SKM-1 treated with dmso at 0.1 percent for 144 hours (cell line): ENCODE data around the gene APP.

Source experiments
- DNase-seq: peaks from one replicate; lab custom pipeline; 2025; ENCODE audit not compliant: unreplicated experiment; lab: John Stamatoyannopoulos, UW

APP gene

DNA sequence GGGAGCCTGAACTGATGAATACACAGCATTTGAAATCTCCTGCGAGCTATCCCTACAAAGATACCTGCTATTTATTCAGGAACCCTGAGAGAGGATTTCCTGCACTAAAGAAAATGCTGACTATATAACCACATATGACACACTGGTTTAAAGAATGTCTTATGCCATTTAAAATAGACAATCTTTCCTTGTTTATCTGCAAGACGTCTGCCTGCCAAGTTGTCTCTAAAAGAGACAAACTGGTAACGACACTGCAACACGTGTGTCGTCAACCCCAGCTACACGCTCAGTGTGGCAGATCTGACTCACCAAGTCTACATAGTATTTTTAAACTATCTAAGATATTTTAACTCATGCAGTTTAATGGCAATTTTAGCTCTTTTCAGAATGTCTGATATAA is 42.7 kb downstream of the APP start:
- no peak for DNase-seq

DNA sequence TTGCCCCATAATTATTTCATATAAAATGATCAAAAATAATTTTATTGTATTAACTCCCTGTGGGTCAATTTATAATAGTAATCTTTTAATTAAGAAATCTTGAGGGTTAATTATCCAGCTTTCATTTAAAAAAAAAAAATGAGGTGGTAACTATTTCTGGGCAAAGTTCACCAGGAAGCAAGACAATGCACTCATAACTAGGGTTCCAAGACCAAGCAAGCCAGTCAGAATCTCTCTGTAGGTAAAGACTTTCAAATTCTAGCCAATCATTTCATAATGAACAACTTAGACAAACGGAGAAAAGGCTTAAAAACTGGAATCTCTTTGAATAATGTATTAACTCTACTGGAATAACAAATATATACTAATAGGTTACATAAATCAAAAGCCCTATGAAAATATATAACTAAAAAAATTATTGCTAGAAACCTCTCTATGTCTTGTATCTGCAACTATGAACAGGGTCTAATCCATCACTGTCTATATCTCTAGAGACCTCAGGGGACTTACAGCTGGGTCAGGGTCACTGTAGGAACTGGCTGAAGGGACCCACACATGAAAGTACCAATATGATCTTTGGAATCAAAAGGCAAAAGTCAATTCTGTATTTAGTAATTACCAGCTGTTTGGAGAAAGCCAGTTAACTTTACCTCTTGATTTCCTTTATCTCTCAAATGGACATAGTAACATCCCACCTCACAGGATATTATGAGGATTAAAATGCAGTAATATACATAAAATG is 43.3 kb downstream of the APP start:
- no peak for DNase-seq

DNA sequence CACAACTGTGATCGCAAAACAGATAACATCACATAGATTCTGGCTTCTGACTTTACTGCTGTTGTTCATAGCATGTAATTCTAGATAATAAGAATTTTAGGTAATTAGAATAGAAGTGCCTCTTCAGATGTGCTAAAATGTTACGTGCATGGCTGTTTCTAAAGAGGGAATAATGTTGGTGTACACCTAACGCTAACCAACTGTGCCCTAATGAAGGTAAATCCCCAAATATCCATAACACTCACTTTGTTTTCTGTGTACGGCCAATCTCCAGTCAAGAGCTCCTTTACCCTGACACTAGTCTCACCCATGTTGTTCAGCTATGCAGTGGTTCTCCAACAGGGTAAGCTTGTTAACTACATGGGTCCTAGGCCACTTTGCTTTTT is 44.4 kb downstream of the APP start:
- no peak for DNase-seq

DNA sequence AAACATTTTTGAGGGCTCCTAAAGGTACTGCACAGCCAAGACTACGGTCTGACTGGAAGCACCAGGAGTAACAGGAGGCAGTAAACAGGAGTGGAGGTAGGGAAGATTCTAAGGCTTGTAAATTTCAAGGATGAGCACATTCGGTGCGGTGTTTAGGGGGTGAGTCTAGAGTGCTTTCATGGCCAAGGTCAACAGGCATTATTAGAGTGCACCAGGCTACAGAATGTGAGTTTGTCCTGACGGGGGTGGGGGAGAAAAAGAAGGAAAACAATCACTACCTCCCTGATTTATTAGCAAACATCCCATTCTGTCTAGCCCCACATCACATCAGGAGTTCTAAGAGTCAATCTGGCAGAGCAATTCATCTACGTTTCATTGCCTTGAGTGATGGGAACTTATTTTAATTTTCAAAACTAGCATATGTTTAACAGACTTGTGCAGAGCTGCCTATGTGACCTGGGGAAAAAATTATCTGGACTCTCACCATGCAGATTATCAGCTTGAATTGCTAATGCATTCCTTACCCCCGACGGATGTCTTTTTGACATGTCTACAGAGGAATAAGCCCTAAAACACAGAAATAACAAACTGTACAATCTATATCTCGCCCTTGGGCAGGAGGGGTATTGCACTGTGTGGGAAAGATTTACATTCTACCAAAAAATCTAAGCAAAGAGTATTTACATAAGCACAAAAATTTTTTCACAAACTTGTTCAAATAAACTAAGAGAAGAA is 45.0 kb downstream of the APP start:
- DNase-seq, result no peak

DNA sequence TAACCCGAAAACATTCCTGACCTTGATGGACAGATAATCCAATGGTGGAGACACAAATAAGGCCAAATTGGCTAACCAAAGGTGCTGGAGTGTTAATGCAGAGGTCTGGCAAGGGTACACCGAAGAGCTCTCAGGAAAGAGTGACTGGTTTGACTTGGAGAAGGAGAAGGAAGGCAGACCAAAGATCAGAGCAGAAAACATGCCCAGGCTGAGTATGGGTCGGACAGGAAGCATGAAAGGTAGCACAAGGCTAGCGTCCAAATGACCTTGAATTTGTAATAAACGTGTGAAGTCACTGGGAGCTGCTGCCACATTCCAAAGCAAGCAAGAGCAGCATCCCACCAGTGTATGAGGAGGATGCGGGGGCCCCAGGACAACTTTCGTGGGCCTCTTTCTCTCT is 45.7 kb downstream of the APP start:
- DNase-seq, result no peak

DNA sequence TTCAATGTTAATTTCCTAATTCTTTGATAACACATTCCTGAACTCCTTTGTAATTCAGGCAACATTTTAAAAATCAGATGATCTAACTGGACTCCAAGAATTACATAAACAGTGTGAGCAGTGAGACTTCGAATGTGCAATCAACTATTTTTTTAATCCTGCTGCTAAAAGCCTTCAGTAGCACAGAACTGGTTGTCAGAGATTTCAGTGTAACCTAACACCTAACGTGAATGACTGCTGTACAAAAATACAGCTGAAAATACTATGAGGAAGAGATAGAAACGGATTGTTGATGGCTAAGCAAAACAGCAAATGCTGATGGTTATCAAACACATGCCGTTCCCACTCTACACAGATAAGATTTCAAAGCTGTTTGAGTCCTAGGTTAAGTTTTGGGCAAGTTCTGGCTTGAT is 46.1 kb downstream of the APP start:
- no peak for DNase-seq

DNA sequence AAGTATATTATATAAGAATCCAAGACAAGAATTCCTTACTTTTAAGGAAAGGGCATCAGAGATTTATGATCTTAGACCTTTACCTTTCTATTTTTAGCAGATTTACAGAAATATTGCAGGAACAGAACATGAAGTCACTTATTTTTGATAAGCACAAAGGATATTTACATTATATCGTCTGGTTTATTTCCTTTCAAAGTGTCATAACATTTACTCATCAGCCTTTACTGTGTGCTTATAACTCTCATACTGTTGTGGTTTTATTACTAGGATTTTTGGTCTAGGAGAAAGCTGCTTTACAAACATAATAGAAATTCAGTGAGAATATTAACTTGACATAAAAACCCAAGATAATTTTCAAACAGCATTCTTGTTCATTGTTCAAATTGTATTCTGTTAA is 47.6 kb downstream of the APP start:
- no peak for DNase-seq

DNA sequence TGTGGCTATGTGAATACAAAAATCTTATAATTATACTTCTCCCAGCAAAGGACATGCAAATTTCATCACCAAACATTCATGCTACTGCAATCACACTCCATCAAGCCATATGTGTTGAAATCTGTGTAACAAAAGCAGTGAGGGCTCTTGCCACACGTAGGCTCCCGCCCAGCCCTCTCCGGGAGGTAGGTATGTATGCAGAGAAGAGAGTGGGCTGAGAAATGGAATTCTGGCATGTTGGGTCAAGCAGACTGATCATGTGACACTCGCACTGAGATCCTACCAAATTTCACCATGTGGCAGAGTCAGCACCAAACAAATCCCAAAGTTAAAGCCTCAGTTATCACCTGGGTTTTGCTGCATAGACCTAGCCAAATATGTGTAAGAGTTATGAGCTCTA is 49.7 kb downstream of the APP start:
- no peak for DNase-seq

DNA sequence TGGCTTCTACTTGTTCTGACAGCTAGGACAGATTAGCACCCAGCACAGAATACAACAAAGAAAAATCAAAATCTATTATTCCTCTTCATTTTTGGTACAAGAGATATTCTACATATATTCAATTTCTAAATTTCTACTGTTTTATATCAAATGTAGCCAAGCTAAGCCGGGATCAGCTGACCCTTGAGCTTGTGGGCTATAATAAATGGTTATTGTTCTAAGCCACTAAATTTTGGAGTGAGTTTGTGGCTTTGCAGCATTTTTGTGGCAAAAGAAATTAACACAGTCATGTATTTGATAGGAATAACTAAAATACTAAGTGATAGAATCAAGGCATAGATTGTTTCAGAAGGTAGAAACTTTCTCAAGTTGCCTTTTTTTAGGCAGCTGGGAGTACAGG is 50.7 kb downstream of the APP start:
- DNase-seq, result no peak

DNA sequence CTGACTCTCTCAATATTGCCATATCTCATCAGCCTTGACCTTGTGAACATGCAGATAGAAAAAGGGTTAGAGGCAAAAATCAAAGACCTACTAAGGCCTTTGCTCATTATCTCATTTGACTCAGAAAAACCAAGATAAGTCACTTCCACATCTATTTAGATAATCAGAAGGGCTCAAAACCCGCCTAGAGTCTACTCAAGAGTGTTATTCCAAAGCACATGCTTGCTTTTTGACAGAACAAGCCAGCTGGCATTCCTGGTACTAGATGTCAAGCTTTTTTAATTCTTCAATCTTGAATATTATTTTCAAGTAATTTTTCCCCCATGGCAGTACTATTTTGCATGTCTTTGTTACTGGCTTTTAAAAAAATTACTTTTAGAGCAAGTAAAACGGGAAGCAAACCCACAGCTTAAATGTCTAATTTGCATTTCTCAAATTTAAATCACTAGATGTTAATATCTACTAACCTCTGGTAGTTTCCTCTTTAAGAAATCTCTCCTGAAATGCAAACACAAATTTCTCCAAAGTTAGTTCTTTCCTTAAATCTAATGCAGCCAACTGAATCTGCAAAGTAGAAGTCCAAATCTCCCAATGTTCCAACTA is 51.5 kb downstream of the APP start:
- no peak for DNase-seq

DNA sequence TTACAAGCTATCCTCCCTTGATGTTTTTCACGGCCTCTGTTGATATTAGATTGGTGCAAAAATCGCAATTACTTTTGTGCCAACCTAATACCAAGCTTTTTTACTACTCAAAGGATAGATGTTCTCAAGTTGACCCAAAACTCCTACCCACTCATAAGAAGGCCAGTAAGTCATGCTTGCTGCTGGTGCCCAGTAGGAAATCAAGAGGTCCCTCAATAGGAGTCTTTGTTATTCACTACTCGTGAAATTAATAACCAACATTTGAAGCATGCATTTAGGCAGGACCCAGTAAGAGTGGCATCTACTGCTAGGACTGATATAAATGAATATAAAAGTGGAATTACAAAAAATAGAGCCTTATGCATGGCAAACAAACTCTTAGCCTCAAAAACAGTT is 52.6 kb downstream of the APP start:
- DNase-seq, result no peak

DNA sequence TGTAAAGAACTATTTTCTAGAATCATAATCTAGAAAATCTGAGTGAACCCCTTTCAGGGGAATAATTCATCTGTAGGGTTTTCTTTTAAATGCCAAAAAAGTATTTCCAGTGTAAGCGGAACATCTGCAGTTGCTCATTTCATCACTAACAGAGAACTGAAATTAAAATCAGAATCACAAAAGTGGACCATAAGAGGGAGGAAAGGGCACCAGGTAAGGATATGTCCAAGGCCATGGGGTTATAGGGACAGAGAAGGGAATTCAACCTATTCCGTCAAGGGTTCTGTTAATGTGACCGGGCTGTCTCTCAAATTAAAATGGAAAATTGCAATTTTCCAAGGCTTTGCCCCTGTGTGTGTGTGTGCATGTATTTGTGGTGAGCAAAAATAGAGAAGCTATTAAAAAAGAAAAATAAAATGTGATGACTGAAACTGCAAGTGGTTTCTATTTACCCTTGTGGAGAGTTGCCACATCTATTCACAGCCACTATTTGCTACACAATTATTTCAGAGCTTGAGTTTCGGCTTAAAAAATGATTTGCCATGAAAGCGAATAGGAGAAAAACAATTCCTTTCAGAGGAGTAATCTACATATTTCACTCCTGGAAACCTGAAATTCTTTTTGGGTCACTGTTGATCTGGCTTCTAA is 53.1 kb downstream of the APP start:
- DNase-seq, result no peak

DNA sequence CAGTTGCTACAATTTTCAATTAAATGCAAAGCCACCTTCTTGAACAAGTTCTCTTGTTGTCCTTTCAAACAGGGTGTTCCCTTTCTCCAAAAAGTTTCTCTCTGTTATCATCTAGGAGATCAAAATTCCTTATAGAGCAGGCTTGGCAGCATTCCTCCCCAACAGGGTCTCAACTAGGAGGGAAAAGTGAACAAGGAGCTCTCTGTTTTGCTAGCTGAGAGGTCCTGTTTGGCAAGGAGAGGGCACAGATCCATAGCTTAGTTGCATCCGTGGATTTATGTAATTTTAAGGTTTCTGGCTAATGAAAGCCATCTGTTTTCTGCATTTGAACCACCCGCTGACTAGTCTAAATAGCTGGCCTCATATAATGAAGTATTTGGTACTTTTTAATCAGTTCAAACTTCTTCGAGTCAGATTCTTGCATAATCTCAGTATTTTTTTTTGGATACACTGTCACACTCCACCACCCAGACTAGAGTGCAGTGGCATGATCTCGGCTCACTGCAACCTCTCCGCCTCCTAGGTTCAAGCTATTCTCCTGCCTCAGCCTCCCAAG is 54.0 kb downstream of the APP start:
- DNase-seq, result no peak

DNA sequence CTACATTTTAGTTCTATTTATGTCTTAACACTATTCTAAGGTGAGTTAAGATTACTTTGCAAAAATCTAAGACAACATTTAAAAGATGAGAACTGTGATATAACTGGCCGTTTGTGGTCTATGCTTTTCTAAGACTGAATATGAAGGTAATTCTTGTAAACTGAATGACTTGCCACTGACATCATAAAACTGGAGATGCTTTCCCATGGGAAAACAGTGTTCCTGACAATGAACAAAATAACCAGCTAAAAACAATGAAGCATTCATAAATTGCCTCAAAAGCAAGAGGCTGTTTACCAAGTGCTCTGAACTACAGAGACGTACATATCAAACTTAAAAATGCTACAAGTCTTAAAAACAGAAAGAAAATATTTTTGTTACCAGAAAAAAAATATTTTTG is 54.7 kb downstream of the APP start:
- no peak for DNase-seq

DNA sequence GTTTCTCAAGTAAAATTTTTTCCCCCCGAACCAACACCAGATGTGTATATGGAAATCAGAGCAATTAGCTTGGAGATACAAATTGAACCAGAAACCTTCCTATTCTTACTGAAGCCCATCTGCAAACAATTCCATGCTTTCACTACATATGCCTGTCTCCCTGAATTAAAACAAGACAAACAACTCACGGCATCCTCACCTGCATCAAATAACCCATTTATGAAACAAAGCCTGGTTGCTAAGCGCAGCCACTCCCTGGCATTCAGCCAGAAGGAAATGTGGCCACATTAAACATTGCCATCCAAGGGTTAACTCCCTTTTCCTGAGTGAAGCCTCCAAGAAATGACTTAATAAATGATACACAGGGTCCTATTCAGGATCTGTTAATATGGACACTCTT is 55.3 kb downstream of the APP start:
- no peak for DNase-seq

DNA sequence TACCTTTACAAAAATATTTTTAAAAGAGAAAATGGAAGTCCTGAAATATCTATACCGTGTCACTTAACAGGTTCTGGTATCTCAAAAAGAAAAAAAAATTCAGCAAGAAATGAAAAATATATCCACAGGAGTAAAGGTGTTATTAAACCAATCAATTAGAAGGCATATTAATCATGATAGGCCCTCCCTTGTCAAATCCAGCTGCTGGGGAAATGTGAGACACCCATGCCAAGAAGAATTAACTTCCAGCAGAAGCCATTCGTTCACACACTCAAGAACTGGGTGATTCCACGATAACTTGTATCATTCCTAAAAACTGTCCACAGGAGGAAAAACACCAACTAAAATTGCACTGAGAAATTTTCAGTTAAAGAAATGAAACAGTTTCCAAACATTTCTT is 57.6 kb downstream of the APP start:
- no peak for DNase-seq

DNA sequence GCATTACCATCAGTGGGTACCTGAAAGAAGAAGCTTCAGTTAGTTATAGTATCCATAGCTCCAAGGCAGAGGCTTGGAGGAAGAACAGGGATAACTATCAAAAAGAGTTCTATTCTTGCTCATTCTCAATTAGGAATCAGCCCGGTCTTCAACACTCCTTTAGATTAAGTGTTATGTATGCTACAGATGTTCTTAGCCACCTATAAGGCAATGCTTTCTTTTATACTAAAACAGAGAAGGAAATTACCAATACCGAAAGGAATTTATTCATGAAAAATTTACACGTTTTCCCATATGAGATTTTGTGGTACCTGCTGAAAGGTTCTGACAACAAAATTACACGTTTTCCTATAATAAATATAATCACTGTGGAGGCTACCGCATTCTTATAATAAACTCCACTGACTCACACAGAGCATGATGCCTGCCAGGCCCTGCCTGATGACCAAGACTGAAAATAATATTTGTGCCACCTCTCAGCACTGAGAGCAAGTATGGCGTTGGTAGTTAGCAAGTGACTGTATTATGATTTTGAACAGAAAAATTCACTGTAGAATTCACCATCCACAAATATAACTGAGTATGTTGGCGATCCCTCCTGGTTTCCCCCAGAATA is 58.3 kb downstream of the APP start:
- no peak for DNase-seq

DNA sequence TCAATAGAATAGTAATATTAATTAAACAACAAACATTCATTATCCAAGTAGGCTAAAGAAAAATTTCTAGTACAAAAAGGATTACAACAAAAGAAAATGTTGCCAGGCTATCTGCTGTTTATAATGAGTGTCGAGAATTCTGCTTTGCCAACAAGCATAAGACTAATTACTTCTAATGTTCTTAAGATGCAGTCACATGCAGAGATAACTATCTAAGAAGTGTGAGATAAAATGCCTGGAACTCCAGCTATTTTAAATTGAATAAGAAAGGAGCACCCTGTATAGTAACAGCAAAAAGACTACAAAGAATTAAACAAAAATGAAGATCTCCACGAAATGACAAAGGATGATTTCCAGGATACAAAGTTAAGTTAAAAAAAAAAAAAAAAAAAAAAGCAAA is 59.9 kb downstream of the APP start:
- DNase-seq, result no peak

DNA sequence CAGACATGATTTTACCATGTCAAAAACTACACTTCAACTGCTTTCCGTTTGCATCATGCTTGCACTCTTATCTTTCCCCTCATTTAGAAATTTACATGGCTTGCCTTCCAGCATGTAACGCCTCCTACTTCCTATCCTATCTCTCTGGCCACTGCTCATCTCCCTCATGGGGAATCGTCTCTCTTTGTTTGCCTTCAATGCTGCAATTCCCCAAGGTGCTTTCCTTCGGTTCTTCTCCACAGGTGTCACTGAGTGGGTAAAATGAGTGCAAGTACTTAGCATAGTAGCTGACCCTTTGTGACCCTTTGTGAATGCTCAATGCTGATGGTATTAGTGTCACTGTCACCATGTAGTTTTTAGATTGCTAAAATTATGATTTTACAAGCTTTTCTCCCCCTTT is 63.1 kb downstream of the APP start:
- no peak for DNase-seq

DNA sequence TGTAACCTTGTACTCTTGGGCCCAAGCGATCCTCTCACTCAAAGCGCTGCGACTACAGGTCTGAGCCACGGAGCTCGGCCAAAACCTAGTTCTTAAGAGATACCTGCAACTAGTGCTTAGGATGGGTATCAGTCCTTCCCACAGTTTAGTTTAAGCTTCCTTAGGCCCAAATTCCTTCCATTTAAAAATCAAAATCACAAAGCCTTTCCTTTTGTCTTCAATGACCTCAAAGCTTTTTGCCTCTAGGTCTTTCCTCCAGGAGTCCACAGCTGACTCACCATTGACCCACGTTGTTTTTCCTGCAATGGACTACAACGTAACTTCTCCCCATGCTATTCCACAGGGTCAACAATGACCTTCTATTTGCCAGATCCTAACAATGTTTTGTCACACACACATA is 64.0 kb downstream of the APP start:
- DNase-seq, result no peak

DNA sequence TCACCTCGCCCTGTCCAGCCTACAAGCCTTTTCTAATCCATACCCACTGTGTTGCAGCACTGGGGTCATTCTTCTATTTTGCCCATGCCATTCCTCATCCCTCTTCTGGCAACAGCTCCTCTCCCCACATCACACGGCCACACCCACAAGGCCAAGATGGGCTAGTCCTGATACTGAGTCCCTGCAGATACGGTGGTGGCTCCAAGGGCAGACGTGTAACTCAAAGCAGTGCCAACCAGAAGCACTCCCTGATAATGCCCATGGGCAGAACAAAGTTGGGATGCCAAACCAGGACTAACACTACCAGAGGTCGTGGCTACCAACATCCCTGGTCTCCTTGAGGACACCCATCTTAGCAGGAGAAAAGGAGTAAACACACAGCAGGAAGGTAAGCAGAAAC is 64.8 kb downstream of the APP start:
- no peak for DNase-seq
